Renal cortical epithelial cell (primary cell): ENCODE measurements around the gene NUTM2G. TPM values are rescaled to one million over a fixed set of nuclear protein-coding genes. Genes with fewer than 3 reads are reported as not detected.
"Not testable (repeated sequence)": the region's sequence is repeated elsewhere in the genome, so short reads cannot be mapped to it uniquely, and the experiment has no call there.

ENCODE experiments used
- DNase-seq: peaks from one replicate; pipeline ENCODE4 v3.0.0-alpha.2; 2011; ENCODE audit warnings: low read depth
- total RNA-seq: library from RNA; depleted of rRNA; stranded (reverse); fragments of >200 nt; gene quantifications from 2 replicates; pipeline ENCODE4 v1.2.3, GENCODE V29; 2014

NUTM2G gene, protein sequence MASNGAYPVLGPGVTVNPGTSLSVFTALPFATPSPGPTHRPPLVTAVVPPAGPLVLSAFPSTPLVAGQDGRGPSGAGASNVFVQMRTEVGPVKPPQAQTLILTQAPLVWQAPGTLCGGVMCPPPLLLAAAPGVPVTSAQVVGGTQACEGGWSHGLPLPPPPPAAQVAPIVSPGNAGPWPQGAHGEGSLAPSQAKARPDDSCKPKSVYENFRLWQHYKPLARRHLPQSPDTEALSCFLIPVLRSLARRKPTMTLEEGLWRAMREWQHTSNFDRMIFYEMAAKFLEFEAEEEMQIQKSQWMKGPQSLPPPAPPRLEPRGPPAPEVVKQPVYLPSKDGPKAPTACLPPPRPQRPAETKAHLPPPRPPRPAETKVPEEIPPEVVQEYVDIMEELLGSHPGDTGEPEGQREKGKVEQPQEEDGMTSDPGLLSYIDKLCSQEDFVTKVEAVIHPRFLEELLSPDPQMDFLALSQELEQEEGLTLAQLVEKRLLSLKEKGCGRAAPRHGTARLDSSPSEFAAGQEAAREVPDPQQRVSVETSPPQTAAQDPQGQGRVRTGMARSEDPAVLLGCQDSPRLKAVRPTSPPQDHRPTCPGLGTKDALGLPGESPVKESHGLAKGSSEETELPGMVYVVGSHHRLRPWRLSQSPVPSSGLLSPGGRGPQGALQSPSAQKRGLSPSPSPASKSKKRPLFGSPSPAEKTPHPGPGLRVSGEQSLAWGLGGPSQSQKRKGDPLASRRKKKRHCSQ
- total RNA-seq, result not detected in 2 replicates

- DNase-seq, result not testable (repeated sequence)
These were observed at the start of gene NUTM2G for GRCh38 chr9:96928543-96928942. NUTM2G (plus strand) TSS chr9:96928843; CDS start chr9:96929025, 182 bp downstream.

DNA sequence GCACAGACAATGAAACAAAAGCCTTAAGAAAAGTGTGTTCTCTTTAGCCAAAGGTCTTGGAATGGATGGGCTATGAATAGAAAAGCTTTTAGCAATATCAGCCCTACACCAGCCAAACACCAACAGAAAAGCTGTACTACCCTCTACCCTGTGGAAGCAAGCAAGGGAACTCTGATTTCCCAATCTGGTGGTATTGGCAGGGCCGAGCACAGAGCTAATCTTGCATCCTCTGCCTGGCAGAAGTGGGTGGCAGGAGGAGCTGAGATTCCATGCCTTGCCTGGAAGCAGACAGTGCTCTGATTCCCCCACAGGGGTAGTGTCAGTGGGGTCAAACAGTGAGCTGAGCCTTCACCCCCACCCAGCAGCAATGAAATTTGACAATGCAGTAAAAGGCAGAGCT lies 44.7 kb upstream of the NUTM2G start:
- peak; percentile 68 for DNase-seq

GRCh38 chr9:96884443-96884842 lies 44.2 kb upstream of the NUTM2G start:
- DNase-seq, result peak; percentile 99

DNA sequence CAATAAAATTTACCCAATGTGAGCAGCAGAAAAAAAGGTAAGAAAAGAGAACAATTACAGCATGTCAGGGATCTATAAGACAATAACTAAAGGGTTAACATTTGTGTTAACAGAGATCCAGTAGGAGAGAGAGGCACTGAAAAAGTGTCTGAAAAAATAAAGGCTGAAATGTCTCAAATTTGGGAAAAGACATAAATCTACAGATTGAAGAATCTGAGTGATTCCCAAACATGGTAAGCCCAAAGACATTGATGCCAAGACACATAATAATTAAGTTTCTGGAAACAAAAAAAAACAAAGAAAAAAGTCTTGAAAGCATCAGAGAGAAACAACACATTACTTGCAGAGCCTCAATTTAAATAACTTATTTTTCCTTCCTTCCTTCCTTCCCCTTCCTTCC lies 43.2 kb upstream of the NUTM2G start:
- DNase-seq, result no peak

GRCh38 chr9:96888591-96888990 lies 40.1 kb upstream of the NUTM2G start:
- DNase-seq, result no peak

GRCh38 chr9:96892131-96892530 lies 36.5 kb upstream of the NUTM2G start:
- DNase-seq, result no peak

DNA sequence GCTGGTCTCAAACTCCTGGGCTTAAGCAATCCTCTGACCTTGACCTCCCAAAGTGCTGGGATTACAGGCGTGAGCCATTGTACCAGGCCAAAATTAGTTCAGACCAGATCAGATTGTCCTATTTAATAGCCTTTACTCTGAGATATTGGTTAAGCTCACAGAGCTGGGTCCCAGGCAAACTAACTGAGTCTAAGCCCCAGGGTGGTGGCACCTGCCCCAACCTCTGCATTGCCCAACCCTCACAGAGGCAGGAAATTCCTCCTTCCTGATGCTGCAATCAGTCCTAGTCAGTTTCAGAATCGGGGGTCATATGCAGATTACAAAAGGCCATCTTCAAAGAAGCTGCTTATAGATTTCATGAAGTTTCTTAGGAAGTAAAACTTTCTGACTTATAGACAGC lies 28.6 kb upstream of the NUTM2G start:
- not testable (repeated sequence) for DNase-seq

GRCh38 chr9:96904947-96905722 lies 23.5 kb upstream of the NUTM2G start:
- not testable (repeated sequence) for DNase-seq

- not testable (repeated sequence) for DNase-seq
These were observed 20.2 kb upstream of the NUTM2G start for GRCh38 chr9:96908479-96908878.

DNA sequence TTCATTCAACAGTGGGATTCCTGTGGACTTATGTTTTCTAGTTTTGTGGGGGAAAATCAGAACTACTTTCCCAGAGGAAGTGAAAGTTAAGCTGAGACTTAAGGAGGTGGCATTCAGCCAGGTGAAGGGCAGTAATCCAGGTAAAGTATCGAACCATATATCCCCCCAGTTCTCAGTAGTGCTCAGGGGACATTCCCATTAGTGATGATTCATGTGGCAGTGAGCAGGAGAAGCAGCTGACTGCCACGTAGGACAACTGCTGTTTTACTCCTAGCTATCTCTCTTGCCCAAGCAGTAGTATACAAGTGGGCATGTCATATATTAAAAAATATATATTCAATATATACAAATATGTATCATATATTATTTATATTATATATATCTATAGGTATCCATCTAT lies 13.1 kb upstream of the NUTM2G start:
- DNase-seq, result not testable (repeated sequence)

GRCh38 chr9:96916531-96916930 lies 12.1 kb upstream of the NUTM2G start:
- not testable (repeated sequence) for DNase-seq

DNA sequence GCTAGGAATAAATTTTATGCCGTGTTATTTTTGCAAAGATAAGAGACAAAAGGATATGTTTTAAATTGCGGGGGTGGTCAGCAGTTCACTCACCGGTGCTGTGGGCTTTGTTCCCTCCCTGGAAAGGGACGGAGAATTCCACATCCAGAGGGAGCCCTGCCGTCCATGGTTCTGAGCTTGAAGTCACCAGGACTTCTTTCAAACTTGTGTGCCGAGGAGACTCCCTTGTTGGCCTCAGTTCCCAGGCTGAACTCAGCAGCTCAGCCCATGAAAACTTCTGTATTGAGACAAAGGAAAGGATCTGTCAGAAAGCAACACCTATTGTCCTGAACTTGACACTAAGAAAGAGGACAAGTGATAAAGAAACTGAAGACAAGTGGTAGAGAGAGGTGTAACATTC lies 10.1 kb upstream of the NUTM2G start:
- DNase-seq, result not testable (repeated sequence)

- DNase-seq, result not testable (repeated sequence)
These were observed 7.8 kb upstream of the NUTM2G start for GRCh38 chr9:96920803-96921202.

DNA sequence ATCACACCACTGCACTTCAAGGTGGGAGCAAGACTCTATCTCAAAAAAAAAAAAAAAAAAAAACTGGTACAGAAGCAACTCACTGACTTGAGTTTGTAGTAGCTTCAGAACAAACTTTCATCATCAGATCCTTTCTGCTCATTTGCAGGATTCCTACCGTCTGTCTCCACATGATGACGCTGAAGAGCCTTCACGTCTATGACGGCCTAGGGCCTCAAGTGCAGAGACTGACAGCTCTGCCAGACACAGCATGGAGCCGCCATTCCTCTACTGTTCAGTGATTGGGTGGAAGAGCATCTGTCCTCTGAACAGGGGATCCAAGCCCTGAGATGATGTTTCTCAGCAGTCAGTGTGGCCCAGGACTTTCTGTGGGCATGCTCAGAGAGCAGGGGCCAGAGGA lies 3.1 kb upstream of the NUTM2G start:
- not testable (repeated sequence) for DNase-seq

DNA sequence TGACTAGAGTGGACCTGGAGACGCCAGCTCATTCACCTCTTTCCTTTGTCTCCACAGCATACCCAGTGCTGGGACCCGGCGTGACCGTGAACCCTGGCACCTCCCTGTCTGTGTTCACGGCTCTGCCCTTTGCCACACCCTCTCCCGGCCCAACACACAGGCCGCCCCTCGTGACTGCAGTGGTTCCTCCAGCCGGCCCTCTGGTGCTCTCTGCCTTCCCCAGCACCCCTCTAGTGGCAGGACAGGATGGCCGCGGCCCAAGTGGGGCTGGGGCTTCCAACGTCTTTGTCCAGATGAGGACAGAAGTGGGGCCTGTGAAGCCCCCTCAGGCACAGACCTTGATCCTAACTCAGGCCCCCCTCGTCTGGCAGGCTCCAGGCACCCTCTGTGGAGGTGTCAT lies 3.0 kb downstream of the NUTM2G start:
- DNase-seq, result not testable (repeated sequence)

DNA sequence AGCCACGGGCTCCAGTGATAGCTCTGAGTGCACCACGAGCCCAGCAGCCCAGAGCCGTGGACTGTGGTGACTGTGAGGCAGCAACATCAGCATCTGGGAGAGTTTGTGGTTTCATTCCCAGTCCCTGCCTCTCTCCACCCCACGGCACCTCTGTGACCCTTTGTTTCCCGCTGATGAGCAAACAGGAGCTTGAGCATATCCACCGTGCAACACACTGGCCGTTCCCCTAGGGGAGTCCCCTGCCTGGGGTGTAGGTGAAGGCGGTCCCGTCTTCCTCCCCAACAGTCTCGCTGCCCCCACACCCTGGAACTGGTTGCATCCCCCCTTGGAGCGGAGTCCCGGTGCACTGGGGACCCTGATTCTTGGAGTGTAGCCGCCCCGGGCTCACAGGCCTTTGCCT lies 5.5 kb downstream of the NUTM2G start:
- not testable (repeated sequence) for DNase-seq

GRCh38 chr9:96934706-96935105 lies 6.1 kb downstream of the NUTM2G start:
- not testable (repeated sequence) for DNase-seq

GRCh38 chr9:96935401-96935800 lies 6.8 kb downstream of the NUTM2G start:
- not testable (repeated sequence) for DNase-seq

GRCh38 chr9:96937442-96937841 lies 8.8 kb downstream of the NUTM2G start:
- not testable (repeated sequence) for DNase-seq

DNA sequence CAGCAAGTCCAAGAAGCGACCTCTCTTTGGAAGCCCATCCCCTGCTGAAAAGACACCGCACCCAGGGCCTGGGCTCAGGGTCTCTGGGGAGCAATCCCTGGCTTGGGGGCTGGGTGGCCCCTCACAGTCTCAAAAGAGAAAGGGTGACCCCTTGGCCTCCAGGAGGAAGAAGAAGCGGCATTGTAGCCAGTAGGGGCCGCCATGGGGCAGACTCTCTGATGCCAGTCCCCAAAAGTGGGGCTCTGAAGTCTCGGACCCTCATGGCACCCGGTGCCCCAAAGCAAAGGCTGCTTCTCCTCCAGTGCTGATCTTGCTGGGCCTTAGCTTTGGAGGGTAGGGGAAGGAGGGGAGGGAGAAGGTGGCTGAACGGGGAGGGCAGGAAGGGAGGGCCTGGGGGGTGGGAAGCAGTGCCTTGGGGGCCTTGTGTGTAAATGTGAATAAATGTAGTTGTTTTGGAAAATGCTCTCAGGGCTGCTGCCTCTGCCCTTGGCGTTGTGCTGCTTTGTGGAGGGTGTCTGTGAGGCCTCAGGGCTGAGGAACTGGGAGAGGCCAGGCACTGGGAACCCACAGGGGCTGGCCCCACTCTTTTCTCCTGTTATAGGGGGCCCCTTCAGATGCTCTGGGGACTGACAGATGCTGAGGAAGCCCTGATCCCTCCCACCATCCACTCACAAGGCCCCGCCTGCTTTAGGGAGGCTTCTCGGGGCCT lies 10.5 kb downstream of the NUTM2G start:
- DNase-seq, result not testable (repeated sequence)

DNA sequence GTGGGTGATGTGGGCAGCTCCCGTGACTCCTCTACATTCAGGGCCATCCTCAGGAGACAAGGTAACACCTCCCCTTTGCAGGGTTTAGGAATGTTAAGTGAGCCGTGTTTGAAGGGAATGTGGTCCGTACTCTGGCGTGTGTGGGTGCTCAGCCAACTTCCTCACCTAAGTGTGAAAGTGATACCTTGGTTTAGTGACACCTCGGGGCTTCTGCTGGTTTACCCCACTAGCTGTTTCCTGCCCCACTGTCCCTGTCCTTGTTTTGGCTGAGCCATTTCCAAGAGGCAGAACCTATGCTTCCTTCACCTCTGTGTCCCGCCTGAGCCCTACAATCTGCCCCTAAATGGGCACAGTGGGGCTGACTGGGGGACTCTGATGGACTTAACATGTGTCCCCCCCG lies 12.3 kb downstream of the NUTM2G start:
- DNase-seq, result not testable (repeated sequence)
